Measurements from ENCODE around the gene SDR9C7. TPM values are rescaled to one million over a fixed set of nuclear protein-coding genes. Genes with fewer than 3 reads are reported as not detected.
"Not testable (repeated sequence)": the region's sequence is repeated elsewhere in the genome, so short reads cannot be mapped to it uniquely, and the experiment has no call there.

SDR9C7 gene
- total RNA-seq, 2 experiments from 2014 or later: not detected

- H3K4me1 ChIP-seq (ENCODE audit: insufficient read depth, low read length): no peaks in the 10 kb centered on the region
- no peaks in the 10 kb centered on the region for H3K27me3 ChIP-seq (ENCODE audit: control insufficient read depth in 1 of 2, insufficient read depth in 2 of 2, low read length in 2 of 2)
- ChIA-PET POLR2A (no interaction called here), CTCF (no interaction called here)
- peaks cover 10% of the 10 kb centered on the region for H3K27me3 Mint-ChIP-seq
- H3K4me3 Mint-ChIP-seq: no peak overlapping the region
- H3K4me3 ChIP-seq (ENCODE audit: low read length): no peak overlapping the region
- H3K36me3 ChIP-seq (ENCODE audit: insufficient read depth, low read length): no peaks in the 10 kb centered on the region
- peaks cover 0 to 6% of the 10 kb centered on the region in 2 experiments for H3K9me3 ChIP-seq (ENCODE audit: control insufficient read depth in 1 of 2, insufficient read depth in 1 of 2, low read length in 2 of 2)
- no peaks in the 10 kb centered on the region for H3K4me1 Mint-ChIP-seq (ENCODE audit: low read depth)
- ATAC-seq (ENCODE audit: poor library complexity) (no peak), DNase-seq (no peak)
- no peak for TF ChIP-seq CTCF (IDR thresholded peaks at IDR 0.05)
- no peak overlapping the region for H3K27ac ChIP-seq (ENCODE audit: low read depth in 1 of 2, low read length in 2 of 2)
- no peaks in the 10 kb centered on the region for H3K9me3 Mint-ChIP-seq
- H3K36me3 Mint-ChIP-seq (ENCODE audit: low read depth): no peaks in the 10 kb centered on the region
- intact Hi-C loops (cut with DNase I, micrococcal nuclease): no loop called here
- no peak overlapping the region for H3K27ac Mint-ChIP-seq
Measured at GRCh38 chr12:56941299-56942017, 7.2 kb upstream of the SDR9C7 start.

- DNase-seq; H3K4me3 ChIP-seq (ENCODE audit: low read length); H3K27me3 Mint-ChIP-seq; H3K36me3 Mint-ChIP-seq (ENCODE audit: low read depth); POLR2A ChIA-PET; intact Hi-C loops (cut with DNase I, micrococcal nuclease); H3K27ac ChIP-seq (ENCODE audit: low read depth in 1 of 2, low read length in 2 of 2); H3K27ac Mint-ChIP-seq; H3K9me3 ChIP-seq (ENCODE audit: control insufficient read depth in 1 of 2, insufficient read depth in 1 of 2, low read length in 2 of 2); H3K4me1 ChIP-seq (ENCODE audit: insufficient read depth, low read length); H3K9me3 Mint-ChIP-seq; H3K4me1 Mint-ChIP-seq (ENCODE audit: low read depth); CTCF ChIA-PET; H3K27me3 ChIP-seq (ENCODE audit: control insufficient read depth in 1 of 2, insufficient read depth in 2 of 2, low read length in 2 of 2); H3K36me3 ChIP-seq (ENCODE audit: insufficient read depth, low read length); H3K4me3 Mint-ChIP-seq; ATAC-seq (ENCODE audit: poor library complexity): not testable (repeated sequence)
Measured at GRCh38 chr12:56940942-56941298, 6.7 kb upstream of the SDR9C7 start.

- Histone ChIP-seq H3K27ac (ENCODE audit: low read depth in 1 of 2, low read length in 2 of 2) (no peak overlapping the region), H3K9me3 (ENCODE audit: control insufficient read depth in 1 of 2, insufficient read depth in 1 of 2, low read length in 2 of 2) (no peaks in the 10 kb centered on the region), H3K4me3 (ENCODE audit: low read length) (no peak overlapping the region), H3K4me1 (ENCODE audit: insufficient read depth, low read length) (peaks cover 7% of the 10 kb centered on the region), H3K36me3 (ENCODE audit: insufficient read depth, low read length) (no peaks in the 10 kb centered on the region), H3K27me3 (ENCODE audit: control insufficient read depth in 1 of 2, insufficient read depth in 2 of 2, low read length in 2 of 2) (no peaks in the 10 kb centered on the region)
- H3K36me3 Mint-ChIP-seq (ENCODE audit: low read depth): no peaks in the 10 kb centered on the region
- TF ChIP-seq CTCF (IDR thresholded peaks at IDR 0.05): no peak
- no peaks in the 10 kb centered on the region for H3K27me3 Mint-ChIP-seq
- DNase-seq: no peak
- peaks cover 9% of the 10 kb centered on the region for H3K4me1 Mint-ChIP-seq (ENCODE audit: low read depth)
- ATAC-seq (ENCODE audit: poor library complexity): no peak
- no peak overlapping the region for H3K27ac Mint-ChIP-seq
- H3K4me3 Mint-ChIP-seq: no peak overlapping the region
- H3K9me3 Mint-ChIP-seq: no peaks in the 10 kb centered on the region
- POLR2A ChIA-PET: no interaction called here
- intact Hi-C loops (cut with DNase I, micrococcal nuclease): no loop called here
- CTCF ChIA-PET: no interaction called here
Measured at GRCh38 chr12:56935752-56936151, 1.5 kb upstream of the SDR9C7 start.

GRCh38 chr12:56935157-56935556 is 949 bp upstream of the SDR9C7 start:
- Histone ChIP-seq H3K4me3 (ENCODE audit: low read length) (no peak overlapping the region), H3K36me3 (ENCODE audit: insufficient read depth, low read length) (no peaks in the 10 kb centered on the region), H3K4me1 (ENCODE audit: insufficient read depth, low read length) (peaks cover 7% of the 10 kb centered on the region), H3K27me3 (ENCODE audit: control insufficient read depth in 1 of 2, insufficient read depth in 2 of 2, low read length in 2 of 2) (no peaks in the 10 kb centered on the region), H3K9me3 (ENCODE audit: control insufficient read depth in 1 of 2, insufficient read depth in 1 of 2, low read length in 2 of 2) (no peaks in the 10 kb centered on the region), H3K27ac (ENCODE audit: low read depth in 1 of 2, low read length in 2 of 2) (no peak overlapping the region)
- Mint-ChIP-seq H3K4me3 (no peak overlapping the region), H3K27ac (no peak overlapping the region), H3K9me3 (no peaks in the 10 kb centered on the region), H3K27me3 (no peaks in the 10 kb centered on the region), H3K4me1 (ENCODE audit: low read depth) (peaks cover 9% of the 10 kb centered on the region), H3K36me3 (ENCODE audit: low read depth) (no peaks in the 10 kb centered on the region)
- CTCF ChIA-PET: no interaction called here
- DNase-seq: no peak
- TF ChIP-seq CTCF (IDR thresholded peaks at IDR 0.05): no peak
- intact Hi-C loops (cut with DNase I, micrococcal nuclease): no loop called here
- ATAC-seq (ENCODE audit: poor library complexity): no peak
- POLR2A ChIA-PET: no interaction called here

Measured in CD4-positive, alpha-beta T cell (primary cell).